GM10248 (cell line): ENCODE measurements around the gene CDH12.
A peak's percentile ranks its signal among the peaks of the same experiment; 100 is the strongest.

Source experiments
- CTCF ChIA-PET: fragments of 300-600 bp; sonication (Branson Sonifier 250); formaldehyde crosslinking; extraction: SDS; loops from one replicate; lab custom pipeline; 2021; ENCODE audit warnings: antibody characterized with exemption; lab: Yijun Ruan, JAX
- POLR2A ChIA-PET: fragments of 350-650 bp; sonication (Branson Sonifier 250); formaldehyde crosslinking; extraction: SDS; loops from one replicate; lab custom pipeline; 2020; ENCODE audit warnings: antibody characterized with exemption; lab: Yijun Ruan, JAX
- DNase-seq: peaks from one replicate; pipeline ENCODE4 v3.0.0; 2012; ENCODE audit errors: extremely low spot score
- TF ChIP-seq, protein P1 (sequence below): IDR thresholded peaks from 2 replicates; pipeline ENCODE4 v1.5.1; 2012; ENCODE audit warnings: mild to moderate bottlenecking, low read depth; ENCODE audit errors: extremely low read depth, missing control alignments, control extremely low read depth

The CDH12 gene

GRCh38 chr5:21862986-21863385, 990.2 kb downstream of the CDH12 start:
- TF ChIP-seq, protein P1, sequence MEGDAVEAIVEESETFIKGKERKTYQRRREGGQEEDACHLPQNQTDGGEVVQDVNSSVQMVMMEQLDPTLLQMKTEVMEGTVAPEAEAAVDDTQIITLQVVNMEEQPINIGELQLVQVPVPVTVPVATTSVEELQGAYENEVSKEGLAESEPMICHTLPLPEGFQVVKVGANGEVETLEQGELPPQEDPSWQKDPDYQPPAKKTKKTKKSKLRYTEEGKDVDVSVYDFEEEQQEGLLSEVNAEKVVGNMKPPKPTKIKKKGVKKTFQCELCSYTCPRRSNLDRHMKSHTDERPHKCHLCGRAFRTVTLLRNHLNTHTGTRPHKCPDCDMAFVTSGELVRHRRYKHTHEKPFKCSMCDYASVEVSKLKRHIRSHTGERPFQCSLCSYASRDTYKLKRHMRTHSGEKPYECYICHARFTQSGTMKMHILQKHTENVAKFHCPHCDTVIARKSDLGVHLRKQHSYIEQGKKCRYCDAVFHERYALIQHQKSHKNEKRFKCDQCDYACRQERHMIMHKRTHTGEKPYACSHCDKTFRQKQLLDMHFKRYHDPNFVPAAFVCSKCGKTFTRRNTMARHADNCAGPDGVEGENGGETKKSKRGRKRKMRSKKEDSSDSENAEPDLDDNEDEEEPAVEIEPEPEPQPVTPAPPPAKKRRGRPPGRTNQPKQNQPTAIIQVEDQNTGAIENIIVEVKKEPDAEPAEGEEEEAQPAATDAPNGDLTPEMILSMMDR = no peak
- DNase-seq = no peak
- ChIA-PET CTCF (no interaction called here), POLR2A (no interaction called here)

- TF ChIP-seq, protein P1 = no peak
Observed at GRCh38 chr5:21858441-21858840, 994.7 kb downstream of the CDH12 start.

DNA sequence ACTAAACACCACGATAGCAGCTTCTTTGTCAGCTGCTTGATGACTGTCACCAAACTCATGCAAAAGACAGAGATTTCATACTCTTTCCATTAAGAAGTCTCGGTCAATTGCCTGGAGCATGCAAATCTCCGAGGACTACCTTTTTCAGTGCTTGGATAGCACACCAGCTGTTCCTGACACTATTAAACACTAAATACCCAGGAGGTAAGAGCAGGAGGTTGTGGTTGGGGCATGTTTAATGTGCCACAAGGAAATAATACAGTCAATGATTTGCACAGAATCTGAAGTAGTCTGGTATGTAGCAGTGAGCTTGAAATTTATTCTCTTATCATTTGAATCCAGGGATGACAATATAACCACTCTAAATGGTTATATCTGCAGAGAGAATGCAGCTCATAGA, 996.2 kb downstream of the CDH12 start:
- CTCF ChIA-PET = interaction anchor here (1.0 kb wide), 1 partner anchor 26 kb away, joined by 3 read pairs; no protein-coding TSS in a partner anchor
- TF ChIP-seq, protein P1 = no peak
- POLR2A ChIA-PET = no interaction called here
- no peak for DNase-seq

More at GRCh38 chr5:21858441-21858840, 994.7 kb downstream of the CDH12 start:
- ChIA-PET CTCF (no interaction called here), POLR2A (no interaction called here)
- no peak for DNase-seq

GRCh38 chr5:21847300-21847699, 1005.8 kb downstream of the CDH12 start:
- no peak for DNase-seq
- TF ChIP-seq, protein P1 = no peak
- ChIA-PET CTCF (no interaction called here), POLR2A (no interaction called here)

DNA sequence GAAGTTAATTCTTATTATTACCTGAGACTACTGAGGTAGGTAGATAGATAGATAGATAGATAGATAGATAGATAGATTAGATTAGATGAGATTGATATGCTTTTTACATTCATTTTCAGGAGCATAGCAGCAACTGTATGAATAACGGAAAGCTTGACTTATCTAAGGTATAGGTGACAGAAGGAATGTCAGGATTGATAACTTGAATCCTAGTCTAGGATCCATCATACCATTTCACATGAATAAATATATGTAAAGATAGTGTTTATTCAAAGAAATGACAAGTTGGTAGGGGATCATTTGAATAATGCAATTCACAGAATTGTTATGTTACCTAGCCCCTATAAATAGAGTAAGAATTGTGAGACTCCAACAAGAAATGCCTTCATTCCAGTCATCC, 1008.2 kb downstream of the CDH12 start:
- no peak for DNase-seq
- TF ChIP-seq, protein P1 = no peak
- CTCF ChIA-PET = interaction anchor here (1.4 kb wide), 1 partner anchor 15 kb away, joined by 3 read pairs; no protein-coding TSS in a partner anchor
- POLR2A ChIA-PET = no interaction called here

DNA sequence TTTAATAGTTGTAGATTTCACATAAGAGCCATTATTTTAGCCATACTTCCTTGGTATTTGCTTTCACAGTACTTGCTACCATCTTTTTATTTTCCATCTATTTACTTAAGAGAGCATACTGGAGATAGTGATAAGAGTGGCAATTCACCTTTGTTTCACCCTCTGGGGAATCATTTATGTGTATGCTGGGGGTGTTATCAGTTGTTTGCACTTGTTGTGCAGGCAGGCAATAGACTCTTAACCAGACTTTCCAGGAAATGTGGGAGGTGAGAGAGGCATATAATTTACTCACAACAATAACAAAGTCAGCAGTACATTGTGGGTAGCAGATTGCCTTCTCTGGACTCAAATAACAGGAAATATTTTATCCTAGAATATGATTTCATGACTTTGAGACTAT, 1018.3 kb downstream of the CDH12 start:
- no peak for DNase-seq
- ChIA-PET CTCF (interaction anchor here (2.2 to 2.3 kb wide), 2 partner anchors 10 to 12 kb away, joined by 4 to 5 read pairs; no protein-coding TSS in a partner anchor), POLR2A (no interaction called here)
- TF ChIP-seq, protein P1 = no peak

- CTCF ChIA-PET = interaction anchor here (1.2 kb wide), 1 partner anchor 26 kb away, joined by 3 read pairs; no protein-coding TSS in a partner anchor
Observed at GRCh38 chr5:21831145-21831787, 1021.9 kb downstream of the CDH12 start.

More at GRCh38 chr5:21831145-21831787, 1021.9 kb downstream of the CDH12 start:
- TF ChIP-seq, protein P1 = no peak
- POLR2A ChIA-PET = no interaction called here
- peak; percentile 4 for DNase-seq
